A673 (cell line): ENCODE data around the gene CYB5A. TPM values are rescaled to one million over a fixed set of nuclear protein-coding genes. Genes with fewer than 3 reads are reported as not detected.

ENCODE experiments used
- BruUV-seq: library from RNA; stranded (reverse); fragments of 400-500 nt; replicated peaks from 2 replicates; lab custom pipeline; 2021; lab: Mats Ljungman, UMichigan
- CTCF ChIA-PET: fragments of 300-600 bp; sonication (Branson Sonifier 250); formaldehyde crosslinking; loops from one replicate; lab custom pipeline; 2022; ENCODE audit warnings: antibody characterized with exemption; lab: Charles Lee
- POLR2A ChIA-PET: fragments of 300-600 bp; sonication (Branson Sonifier 250); formaldehyde crosslinking; loops from one replicate; lab custom pipeline; 2022; ENCODE audit warnings: antibody characterized with exemption; ENCODE audit not compliant: low non-redundant PET; lab: Charles Lee
- DNase-seq: peaks from one replicate; pipeline ENCODE4 v3.0.0-alpha.2; 2015; ENCODE audit warnings: low spot score
- H3K27ac ChIP-seq: fragments of 200-600 bp; sonication (generic); 2 replicates; pipeline ENCODE4 v1.5.1; 2016; ENCODE audit warnings: mixed run types, low read depth, mild to moderate bottlenecking, mixed read lengths, antibody characterized with exemption, low read length; ENCODE audit not compliant: poor library complexity, severe bottlenecking
- H3K27me3 ChIP-seq: fragments of 200-600 bp; sonication (generic); replicated peaks from 2 replicates; pipeline ENCODE4 v1.6.1; 2017; ENCODE audit warnings: mixed run types, low read depth, mild to moderate bottlenecking, mixed read lengths, antibody characterized with exemption, low read length; ENCODE audit not compliant: insufficient read depth, poor library complexity
- H3K36me3 ChIP-seq: fragments of 200-600 bp; sonication (generic); 2 replicates; pipeline ENCODE4 v1.6.1; 2016; ENCODE audit warnings: mixed run types, mild to moderate bottlenecking, mixed read lengths, antibody characterized with exemption, low read length; ENCODE audit not compliant: insufficient read depth, poor library complexity, severe bottlenecking
- H3K4me1 ChIP-seq: fragments of 200-600 bp; sonication (generic); 2 replicates; pipeline ENCODE4 v1.6.1; 2017; ENCODE audit warnings: mixed run types, mild to moderate bottlenecking, mixed read lengths, antibody characterized with exemption, low read length; ENCODE audit not compliant: insufficient read depth, poor library complexity, severe bottlenecking
- H3K4me3 ChIP-seq: fragments of 200-600 bp; sonication (generic); 2 replicates; pipeline ENCODE4 v1.5.1; 2016; ENCODE audit warnings: low read depth, mixed run types, mild to moderate bottlenecking, mixed read lengths, low read length; ENCODE audit not compliant: poor library complexity, severe bottlenecking
- H3K9me3 ChIP-seq: fragments of 200-600 bp; sonication (generic); 2 replicates; pipeline ENCODE4 v1.6.1; 2016; ENCODE audit warnings: mixed run types, low read depth, mild to moderate bottlenecking, mixed read lengths, antibody characterized with exemption, low read length; ENCODE audit not compliant: poor library complexity, severe bottlenecking
- EZH2 ChIP-seq: fragments of 200-600 bp; sonication (generic); IDR thresholded peaks from 2 replicates; pipeline ENCODE4 v1.6.1; 2017; ENCODE audit warnings: borderline replicate concordance, low read depth, mild to moderate bottlenecking, mixed read lengths, antibody characterized with exemption, low read length; ENCODE audit not compliant: poor library complexity, severe bottlenecking
- intact Hi-C: fragments of 100-400 bp; cut with micrococcal nuclease; formaldehyde crosslinking; loops from one replicate; pipeline ENCODE4 v1.10.0; 2022; ENCODE audit not compliant: unreplicated experiment
- total RNA-seq: library from RNA; stranded (reverse); gene quantifications from 2 replicates; pipeline ENCODE4 v1.2.3, GENCODE V29; 2021
- TF ChIP-seq, protein P1 (sequence below): fragments of 300-800, 200-600 bp; sonication (generic); conservative IDR thresholded peaks from 2 replicates; pipeline ENCODE4 v1.5.1; 2017; ENCODE audit warnings: low read depth, mild to moderate bottlenecking, antibody characterized with exemption, low read length, moderate library complexity, mixed read lengths

The CYB5A gene
- total RNA-seq, 1 experiment from 2014 or later: 38.7 TPM

GRCh38 chr18:74233933-74234325 is 57.8 kb downstream of the CYB5A start:
- no peaks in the 10 kb centered on the region for H3K27me3 ChIP-seq
- POLR2A ChIA-PET: no interaction called here
- intact Hi-C loops: no loop called here
- no peak for DNase-seq
- H3K4me3 ChIP-seq: no peak overlapping the region
- no peaks in the 10 kb centered on the region for H3K36me3 ChIP-seq
- no peaks in the 10 kb centered on the region for H3K9me3 ChIP-seq
- H3K27ac ChIP-seq: no peak overlapping the region
- TF ChIP-seq EZH2: no peak
- TF ChIP-seq, protein P1, sequence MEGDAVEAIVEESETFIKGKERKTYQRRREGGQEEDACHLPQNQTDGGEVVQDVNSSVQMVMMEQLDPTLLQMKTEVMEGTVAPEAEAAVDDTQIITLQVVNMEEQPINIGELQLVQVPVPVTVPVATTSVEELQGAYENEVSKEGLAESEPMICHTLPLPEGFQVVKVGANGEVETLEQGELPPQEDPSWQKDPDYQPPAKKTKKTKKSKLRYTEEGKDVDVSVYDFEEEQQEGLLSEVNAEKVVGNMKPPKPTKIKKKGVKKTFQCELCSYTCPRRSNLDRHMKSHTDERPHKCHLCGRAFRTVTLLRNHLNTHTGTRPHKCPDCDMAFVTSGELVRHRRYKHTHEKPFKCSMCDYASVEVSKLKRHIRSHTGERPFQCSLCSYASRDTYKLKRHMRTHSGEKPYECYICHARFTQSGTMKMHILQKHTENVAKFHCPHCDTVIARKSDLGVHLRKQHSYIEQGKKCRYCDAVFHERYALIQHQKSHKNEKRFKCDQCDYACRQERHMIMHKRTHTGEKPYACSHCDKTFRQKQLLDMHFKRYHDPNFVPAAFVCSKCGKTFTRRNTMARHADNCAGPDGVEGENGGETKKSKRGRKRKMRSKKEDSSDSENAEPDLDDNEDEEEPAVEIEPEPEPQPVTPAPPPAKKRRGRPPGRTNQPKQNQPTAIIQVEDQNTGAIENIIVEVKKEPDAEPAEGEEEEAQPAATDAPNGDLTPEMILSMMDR: no peak
- no TSS peak for BruUV-seq
- CTCF ChIA-PET: no interaction called here
- no peaks in the 10 kb centered on the region for H3K4me1 ChIP-seq

DNA sequence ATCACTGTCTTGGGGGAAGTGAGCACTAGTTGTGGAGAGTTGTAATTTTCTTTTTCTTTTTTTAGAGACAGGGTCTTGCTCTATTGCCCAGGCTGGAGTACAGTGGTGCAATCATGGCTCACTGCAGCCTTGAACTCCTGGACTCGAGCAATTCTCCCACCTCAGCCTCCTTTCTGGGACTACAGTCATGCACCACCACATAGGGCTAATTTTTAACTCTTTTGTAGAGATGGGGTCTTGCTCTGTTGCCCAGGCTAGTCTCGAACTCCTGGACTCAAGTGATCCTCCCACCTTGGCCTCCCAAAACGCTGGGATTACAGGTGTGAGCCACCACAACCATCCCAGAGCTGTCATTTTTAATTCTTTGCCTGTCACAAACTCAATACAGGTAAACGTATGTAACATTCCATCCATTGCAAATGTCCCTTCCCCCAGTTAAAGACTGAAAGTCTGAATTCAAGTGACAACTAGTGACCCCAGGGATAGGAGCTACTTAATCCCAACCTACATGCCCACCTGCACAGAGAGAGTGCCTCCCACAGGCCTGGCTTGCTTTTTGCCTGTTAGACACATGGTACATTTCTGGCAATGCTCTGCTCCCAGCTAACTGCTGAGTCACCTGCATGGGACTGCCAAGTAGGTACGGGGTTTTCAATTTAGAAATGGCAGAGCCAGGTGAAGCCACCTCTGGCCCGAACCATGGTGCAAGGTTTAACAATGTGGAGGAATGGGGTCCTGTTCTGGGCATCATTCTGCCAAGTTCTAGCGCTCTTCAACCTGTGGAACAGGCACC is 60.6 kb downstream of the CYB5A start:
- no TSS peak for BruUV-seq
- DNase-seq: no peak
- Histone ChIP-seq H3K9me3 (no peaks in the 10 kb centered on the region), H3K27me3 (no peaks in the 10 kb centered on the region), H3K27ac (no peak overlapping the region), H3K4me3 (no peak overlapping the region), H3K36me3 (no peaks in the 10 kb centered on the region), H3K4me1 (no peaks in the 10 kb centered on the region)
- ChIA-PET POLR2A (no interaction called here), CTCF (no interaction called here)
- TF ChIP-seq, protein P1: no peak
- no peak for TF ChIP-seq EZH2
- intact Hi-C loops: no loop called here

GRCh38 chr18:74229891-74230290 is 61.9 kb downstream of the CYB5A start:
- Histone ChIP-seq H3K27me3 (no peaks in the 10 kb centered on the region), H3K4me1 (no peaks in the 10 kb centered on the region), H3K9me3 (no peaks in the 10 kb centered on the region), H3K4me3 (no peak overlapping the region), H3K27ac (no peak overlapping the region), H3K36me3 (no peaks in the 10 kb centered on the region)
- CTCF ChIA-PET: no interaction called here
- no peak for DNase-seq
- intact Hi-C loops: no loop called here
- POLR2A ChIA-PET: no interaction called here
- BruUV-seq: no TSS peak
- TF ChIP-seq, protein P1: no peak
- TF ChIP-seq EZH2: no peak
